Measurements from ENCODE around the gene EIPR1. TPM values are rescaled to one million over a fixed set of nuclear protein-coding genes. Genes with fewer than 3 reads are reported as not detected.

EIPR1 gene
- total RNA-seq, 1 experiment from 2014 or later, result 27.8 TPM

- H3K27ac ChIP-seq (ENCODE audit: insufficient read length, low read depth, low read length), result no peak overlapping the region
- no peak for DNase-seq
- H2AK5ac ChIP-seq (ENCODE audit: insufficient read length, low read length), result no peak overlapping the region
- Mint-ChIP-seq H3K9me3 (no peaks in the 10 kb centered on the region), H3K36me3 (ENCODE audit: insufficient read depth in 1 of 3, low read depth in 3 of 3) (no peaks in the 10 kb centered on the region), H3K27ac (no peak overlapping the region), H3K4me3 (no peak overlapping the region), H3K4me1 (peaks cover 4 to 5% of the 10 kb centered on the region in 2 experiments; a peak in 1 of 4 replicates), H3K27me3 (ENCODE audit: low read depth) (no peaks in the 10 kb centered on the region)
- no peak overlapping the region for H4K5ac ChIP-seq (ENCODE audit: insufficient read length, low read depth, low read length)
- H3K9ac ChIP-seq (ENCODE audit: extremely low read depth, insufficient read length, low read length), result no peak overlapping the region
- H3K56ac ChIP-seq (ENCODE audit: insufficient read length, low read depth, low read length), result no peak overlapping the region
- H3K23ac ChIP-seq (ENCODE audit: insufficient read length, low read depth, low read length), result no peak overlapping the region
- H2AFZ ChIP-seq (ENCODE audit: low read length), result no peak overlapping the region
- H2BK15ac ChIP-seq (ENCODE audit: low read depth, low read length), result no peak overlapping the region
- no peak overlapping the region for H4K8ac ChIP-seq (replicated peaks; ENCODE audit: insufficient read length, low read depth, low read length)
- no peak overlapping the region for H2BK20ac ChIP-seq (ENCODE audit: low read depth, low read length, poor library complexity, severe bottlenecking)
- H3K14ac ChIP-seq (ENCODE audit: insufficient read depth, low read length), result no peak overlapping the region; the same call in 1 of the 2 replicates
- H2BK120ac ChIP-seq (ENCODE audit: low read depth, low read length, poor library complexity, severe bottlenecking), result no peak overlapping the region
- no peaks in the 10 kb centered on the region for H3K79me2 ChIP-seq (ENCODE audit: insufficient read depth, low read length)
- no peaks in the 10 kb centered on the region for H3K79me1 ChIP-seq (ENCODE audit: insufficient read depth, low read depth, low read length, poor library complexity, severe bottlenecking)
- WGBS (ENCODE audit: extremely low coverage, insufficient read length, low lambda C conversion rate), result no CpG with 5 or more reads among the region's 6 CpGs
- H3T11ph ChIP-seq (ENCODE audit: low read length), result no peak overlapping the region
- H3K4ac ChIP-seq (ENCODE audit: low read depth, low read length), result no peak overlapping the region
- no peak for TF ChIP-seq CTCF (conservative IDR thresholded peaks at IDR 0.05)
- no peaks in the 10 kb centered on the region for H3K23me2 ChIP-seq (ENCODE audit: insufficient read length, low read depth, low read length, poor library complexity, severe bottlenecking)
- H4K20me1 ChIP-seq (ENCODE audit: control insufficient read depth, insufficient read depth, insufficient read length), result no peaks in the 10 kb centered on the region
- no peaks in the 10 kb centered on the region for H3K4me1 ChIP-seq (ENCODE audit: insufficient read depth, low read length)
- H3K27me3 ChIP-seq (ENCODE audit: insufficient read depth, low read length), result no peaks in the 10 kb centered on the region
- H2BK12ac ChIP-seq (ENCODE audit: insufficient read length, low read depth, low read length), result no peak overlapping the region
- H2BK5ac ChIP-seq (ENCODE audit: insufficient read length, low read length), result no peak overlapping the region
- no peak overlapping the region for H3K4me2 ChIP-seq (ENCODE audit: insufficient read depth, insufficient read length, low read length)
- no peaks in the 10 kb centered on the region for H3K9me3 ChIP-seq (ENCODE audit: control insufficient read depth, low read depth, low read length)
- no peak overlapping the region for H3K18ac ChIP-seq (ENCODE audit: insufficient read length, low read depth, low read length)
- no peak overlapping the region for H4K91ac ChIP-seq (ENCODE audit: insufficient read length, low read depth, low read length)
Observed at GRCh38 chr2:3141696-3142095, 235.9 kb downstream of the EIPR1 start.
